Thyroid gland (tissue), 4 donors: ENCODE results near the gene TLR8.

Experiments
- CTCF ChIP-seq, 6 experiments: fragments of 200-600 bp in 3 of 6; fragments of 450-650 bp in 3 of 6; sonication (generic) in 3 of 6; IDR thresholded peaks; one replicate each; pipeline ENCODE4 v1.5.1; 2016 to 2019; ENCODE audit warnings: antibody characterized with exemption in 6 of 6, mild to moderate bottlenecking in 2 of 6, inconsistent platforms in 1 of 6, moderate library complexity in 1 of 6
- POLR2A ChIP-seq, 2 donors: fragments of 450-650 bp; IDR thresholded peaks; one replicate each; pipeline ENCODE4 v1.6.1; 2017; ENCODE audit warnings: antibody characterized with exemption in 2 of 2, mild to moderate bottlenecking in 2 of 2, moderate library complexity in 1 of 2

DNA sequence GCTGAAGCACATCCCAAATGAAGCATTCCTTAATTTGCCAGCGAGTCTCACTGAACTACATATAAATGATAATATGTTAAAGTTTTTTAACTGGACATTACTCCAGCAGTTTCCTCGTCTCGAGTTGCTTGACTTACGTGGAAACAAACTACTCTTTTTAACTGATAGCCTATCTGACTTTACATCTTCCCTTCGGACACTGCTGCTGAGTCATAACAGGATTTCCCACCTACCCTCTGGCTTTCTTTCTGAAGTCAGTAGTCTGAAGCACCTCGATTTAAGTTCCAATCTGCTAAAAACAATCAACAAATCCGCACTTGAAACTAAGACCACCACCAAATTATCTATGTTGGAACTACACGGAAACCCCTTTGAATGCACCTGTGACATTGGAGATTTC, 14.6 kb downstream of the TLR8 start:
- TF ChIP-seq CTCF (IDR thresholded peaks at IDR 0.05) (no peak), POLR2A (IDR thresholded peaks at IDR 0.05) (no peak)
